Adipocyte (in vitro differentiated cells): ENCODE measurements around the gene STX3.
"Not testable (repeated sequence)": the region's sequence is repeated elsewhere in the genome, so short reads cannot be mapped to it uniquely, and the experiment has no call there.

Experiments used
- DNase-seq: peaks from one replicate; pipeline ENCODE4 v3.0.0-alpha.2; 2015; ENCODE audit warnings: low read depth
- H3K27me3 ChIP-seq: replicated peaks from 2 replicates; pipeline ENCODE4 v1.7.0; 2013; ENCODE audit warnings: mild to moderate bottlenecking, low read length, moderate library complexity; ENCODE audit not compliant: control insufficient read depth, insufficient read depth
- H3K36me3 ChIP-seq: 2 replicates; pipeline ENCODE4 v1.7.0; 2013; ENCODE audit warnings: low read length, mild to moderate bottlenecking, moderate library complexity; ENCODE audit not compliant: control insufficient read depth, insufficient read depth, severe bottlenecking
- H3K4me1 ChIP-seq: 2 replicates; pipeline ENCODE4 v1.7.0; 2013; ENCODE audit warnings: mild to moderate bottlenecking, low read length, moderate library complexity; ENCODE audit not compliant: control insufficient read depth, insufficient read depth
- H3K4me3 ChIP-seq: 2 replicates; pipeline ENCODE4 v1.7.0; 2013; ENCODE audit warnings: mild to moderate bottlenecking, low read length, moderate library complexity
- H3K9ac ChIP-seq: 2 replicates; pipeline ENCODE4 v1.7.0; 2013; ENCODE audit warnings: mild to moderate bottlenecking, low read length, moderate library complexity
- H3K9me3 ChIP-seq: 2 replicates; pipeline ENCODE4 v1.7.0; 2013; ENCODE audit warnings: mild to moderate bottlenecking, low read length, moderate library complexity; ENCODE audit not compliant: control insufficient read depth

STX3 gene

GRCh38 chr11:59847626-59848025 is 92.5 kb downstream of the STX3 start:
- H3K9ac ChIP-seq = no peak overlapping the region

DNA sequence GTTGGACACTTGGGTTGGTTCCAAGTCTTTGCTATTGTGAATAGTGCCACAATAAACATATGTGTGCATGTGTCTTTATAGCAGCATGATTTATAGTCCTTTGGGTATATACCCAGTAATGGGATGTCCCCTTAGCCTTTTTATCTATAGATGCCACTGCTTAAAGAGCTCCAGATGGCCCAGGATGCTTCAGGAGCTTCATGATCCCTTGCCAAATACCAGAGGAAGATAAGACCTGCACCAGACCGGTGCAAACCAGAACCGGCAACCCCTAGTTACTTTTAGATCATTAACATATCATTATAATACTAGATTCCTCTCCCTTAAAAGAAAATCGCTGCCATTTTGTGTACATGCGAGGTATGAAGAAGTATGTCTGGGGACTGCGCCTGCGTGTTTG is 93.3 kb downstream of the STX3 start:
- not testable (repeated sequence) for H3K36me3 ChIP-seq, DNase-seq, H3K27me3 ChIP-seq, H3K9me3 ChIP-seq, H3K9ac ChIP-seq, H3K4me1 ChIP-seq, H3K4me3 ChIP-seq

More at GRCh38 chr11:59847626-59848025, 92.5 kb downstream of the STX3 start:
- Histone ChIP-seq H3K9me3 (no peaks in the 10 kb centered on the region), H3K4me3 (no peak overlapping the region), H3K27me3 (no peaks in the 10 kb centered on the region), H3K4me1 (no peaks in the 10 kb centered on the region), H3K36me3 (no peaks in the 10 kb centered on the region)
- DNase-seq = no peak

- DNase-seq = no peak
- no peaks in the 10 kb centered on the region for H3K36me3 ChIP-seq
- no peaks in the 10 kb centered on the region for H3K27me3 ChIP-seq
- H3K9ac ChIP-seq = no peak overlapping the region
- H3K4me3 ChIP-seq = no peak overlapping the region
- H3K9me3 ChIP-seq = no peaks in the 10 kb centered on the region
- no peaks in the 10 kb centered on the region for H3K4me1 ChIP-seq
Measured at GRCh38 chr11:59849129-59849528, 94.0 kb downstream of the STX3 start.

DNA sequence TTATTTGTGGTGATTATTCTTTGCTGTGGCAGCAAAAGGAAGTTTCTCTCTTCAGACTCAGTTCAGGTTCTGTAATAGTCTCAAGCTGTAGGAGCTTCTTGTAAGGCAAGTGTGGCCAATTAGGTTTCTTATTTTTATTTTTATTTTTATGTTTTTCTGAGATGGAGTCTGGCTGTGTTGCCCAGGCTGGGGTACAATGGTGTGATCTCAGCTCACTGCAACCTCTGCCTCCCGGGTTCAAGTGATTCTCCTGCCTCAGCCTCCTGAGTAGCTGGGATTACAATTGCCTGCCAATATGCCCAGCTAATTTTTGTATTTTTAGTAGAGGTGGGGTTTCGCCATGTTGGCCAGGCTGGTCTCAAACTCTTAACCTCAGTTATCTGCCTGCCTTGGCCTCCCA is 94.4 kb downstream of the STX3 start:
- H3K4me3 ChIP-seq, H3K36me3 ChIP-seq, H3K27me3 ChIP-seq, H3K9me3 ChIP-seq, H3K9ac ChIP-seq, DNase-seq, H3K4me1 ChIP-seq: not testable (repeated sequence)

GRCh38 chr11:59851416-59851815 is 96.2 kb downstream of the STX3 start:
- not testable (repeated sequence) for H3K9me3 ChIP-seq, H3K36me3 ChIP-seq, H3K4me1 ChIP-seq, H3K9ac ChIP-seq, H3K4me3 ChIP-seq, DNase-seq, H3K27me3 ChIP-seq

DNA sequence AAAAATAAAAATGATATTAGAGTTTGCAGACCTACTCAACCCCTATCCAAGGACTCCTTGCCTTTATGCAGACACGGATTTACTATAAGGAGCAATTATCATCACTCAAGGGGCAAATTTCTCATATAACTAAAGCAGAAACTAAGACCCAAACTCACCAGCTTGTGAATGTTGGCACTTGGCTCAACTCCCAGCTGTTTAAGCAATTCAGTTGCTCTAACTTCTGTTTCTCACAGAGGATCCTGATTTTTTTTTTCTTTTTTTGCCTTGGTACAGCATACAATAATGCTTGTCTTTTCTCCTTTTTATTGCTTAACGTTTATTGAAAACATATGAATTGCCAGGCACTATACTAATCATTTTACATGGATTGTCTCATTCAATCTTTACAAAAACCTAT is 99.7 kb downstream of the STX3 start:
- no peaks in the 10 kb centered on the region for H3K4me1 ChIP-seq
- H3K27me3 ChIP-seq = no peaks in the 10 kb centered on the region
- no peak for DNase-seq
- no peak overlapping the region for H3K4me3 ChIP-seq
- H3K9ac ChIP-seq = no peak overlapping the region
- H3K9me3 ChIP-seq = no peaks in the 10 kb centered on the region
- H3K36me3 ChIP-seq = no peaks in the 10 kb centered on the region
